ENCODE data around the gene OSBPL2. TPM values are rescaled to one million over a fixed set of nuclear protein-coding genes. Genes with fewer than 3 reads are reported as not detected.

The OSBPL2 gene
- total and polyA plus RNA-seq, 2 experiments from 2014 or later: 22.2 to 27.9 TPM

DNA sequence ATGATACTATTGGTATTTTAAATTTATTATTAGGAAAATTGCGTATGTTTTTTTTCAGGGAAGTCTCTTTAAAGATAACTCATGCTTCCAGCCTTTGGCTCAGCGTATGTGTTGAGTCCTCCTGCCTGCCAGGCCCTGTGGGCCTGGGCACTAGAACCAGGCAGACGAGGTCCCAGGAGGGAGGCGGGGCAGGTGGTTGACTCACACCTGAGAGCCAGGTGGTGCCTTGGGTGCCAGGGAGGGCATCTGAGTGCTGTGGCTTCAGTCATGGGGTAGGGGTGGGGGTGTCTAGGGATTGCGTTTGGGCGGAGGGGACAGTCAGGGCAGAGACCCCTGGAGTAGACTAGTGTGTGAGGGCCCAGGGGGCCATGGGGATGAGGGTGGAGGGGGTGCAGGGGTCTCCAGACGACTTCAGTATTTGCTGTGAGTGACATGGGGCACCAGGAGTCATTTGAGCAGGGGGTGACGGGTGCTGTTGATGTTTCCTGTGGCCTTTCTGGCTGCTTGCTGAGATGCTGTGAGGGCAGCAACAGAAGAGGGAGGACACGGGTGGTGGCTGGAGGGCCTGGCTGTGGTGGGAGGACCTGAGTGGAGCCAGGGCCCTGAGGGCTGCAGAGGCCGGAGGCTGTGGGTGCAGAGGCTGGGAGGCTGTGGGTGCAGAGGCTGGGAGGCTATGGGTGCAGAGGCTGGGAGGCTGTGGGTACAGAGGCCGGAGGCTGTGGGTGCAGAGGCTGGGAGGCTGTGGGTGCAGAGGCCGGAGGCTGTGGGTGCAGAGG is 49.6 kb downstream of the OSBPL2 start:
- in situ Hi-C loops (cut with MboI): no loop called here
- 92 to 94% methylated on average over 8 to 12 of the region's 12 CpGs for WGBS, 2 experiments (ENCODE audit: low coverage in 1 of 2, low lambda C conversion rate in 2 of 2, missing lambda C conversion rate in 2 of 2)
- Histone ChIP-seq H2AFZ (no peak overlapping the region), H3K36me3 (ENCODE audit: low read depth) (no peaks in the 10 kb centered on the region; the same call in 1 of the 2 replicates), H3K27ac (no peak overlapping the region), H3K4me3 (no peak overlapping the region), H3K9ac (no peak overlapping the region), H4K20me1 (ENCODE audit: insufficient read depth) (no peaks in the 10 kb centered on the region), H3K79me2 (ENCODE audit: insufficient read depth) (no peaks in the 10 kb centered on the region), H3K4me1 (ENCODE audit: insufficient read depth) (no peaks in the 10 kb centered on the region), H3F3A (ENCODE audit: insufficient read depth) (no peaks in the 10 kb centered on the region), H3K27me3 (replicated peaks; ENCODE audit: insufficient read depth) (no peaks in the 10 kb centered on the region), H3K9me2 (ENCODE audit: insufficient read depth) (no peaks in the 10 kb centered on the region), H3K9me3 (ENCODE audit: low read depth) (no peaks in the 10 kb centered on the region), H3K4me2 (ENCODE audit: unreplicated experiment) (no peak overlapping the region)
- TF ChIP-seq EZH2phosphoT487 (IDR thresholded peaks at IDR 0.05; ENCODE audit: insufficient read depth, low read depth) (no peak), EZH2 (IDR thresholded peaks at IDR 0.05; ENCODE audit: insufficient read depth, poor library complexity, severe bottlenecking) (no peak)
- no peak for DNase-seq

DNA sequence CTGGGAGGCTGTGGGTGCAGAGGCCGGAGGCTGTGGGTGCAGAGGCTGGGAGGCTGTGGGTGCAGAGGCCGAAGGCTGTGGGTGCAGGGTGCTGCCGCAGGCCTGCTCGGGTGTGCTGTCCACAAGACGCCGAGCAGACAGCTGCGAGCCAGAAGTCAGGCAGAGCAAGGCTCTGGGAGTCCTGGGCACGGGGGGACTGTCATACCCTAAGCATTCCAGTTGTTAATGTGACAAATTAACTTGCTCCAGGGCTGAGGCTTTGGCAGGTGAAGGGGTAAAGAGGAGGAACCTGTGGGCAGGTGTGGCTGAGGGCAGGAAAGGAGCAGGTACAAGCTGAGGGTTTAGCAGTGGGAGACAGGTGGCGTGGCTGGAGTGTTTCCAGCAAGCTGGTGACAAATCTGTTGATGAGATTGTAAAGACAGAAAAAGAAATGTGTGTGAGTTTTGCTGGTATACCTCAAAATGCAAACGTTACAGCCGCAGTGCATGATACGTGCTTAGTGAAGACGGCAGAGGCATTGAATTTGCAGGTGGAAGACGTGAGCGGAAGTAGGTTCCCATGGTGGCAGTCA is 50.3 kb downstream of the OSBPL2 start:
- no peaks in the 10 kb centered on the region for H3F3A ChIP-seq (ENCODE audit: insufficient read depth)
- no peaks in the 10 kb centered on the region; the same call in 1 of the 2 replicates for H3K36me3 ChIP-seq (ENCODE audit: low read depth)
- H3K27me3 ChIP-seq (replicated peaks; ENCODE audit: insufficient read depth): no peaks in the 10 kb centered on the region
- no peak for TF ChIP-seq EZH2 (IDR thresholded peaks at IDR 0.05; ENCODE audit: insufficient read depth, poor library complexity, severe bottlenecking)
- TF ChIP-seq EZH2phosphoT487 (IDR thresholded peaks at IDR 0.05; ENCODE audit: insufficient read depth, low read depth): no peak
- H3K4me2 ChIP-seq (ENCODE audit: unreplicated experiment): no peak overlapping the region
- H3K9me3 ChIP-seq (ENCODE audit: low read depth): no peaks in the 10 kb centered on the region
- 85 to 88% methylated on average over 12 to 15 of the region's 15 CpGs for WGBS, 2 experiments (ENCODE audit: low coverage in 1 of 2, low lambda C conversion rate in 2 of 2, missing lambda C conversion rate in 2 of 2)
- H3K79me2 ChIP-seq (ENCODE audit: insufficient read depth): no peaks in the 10 kb centered on the region
- no peaks in the 10 kb centered on the region for H3K4me1 ChIP-seq (ENCODE audit: insufficient read depth)
- H2AFZ ChIP-seq: no peak overlapping the region
- H3K4me3 ChIP-seq: no peak overlapping the region
- H3K9me2 ChIP-seq (ENCODE audit: insufficient read depth): no peaks in the 10 kb centered on the region
- H3K27ac ChIP-seq: no peak overlapping the region
- no peak overlapping the region for H3K9ac ChIP-seq
- DNase-seq: no peak
- no peaks in the 10 kb centered on the region for H4K20me1 ChIP-seq (ENCODE audit: insufficient read depth)
- in situ Hi-C loops (cut with MboI): no loop called here

DNA sequence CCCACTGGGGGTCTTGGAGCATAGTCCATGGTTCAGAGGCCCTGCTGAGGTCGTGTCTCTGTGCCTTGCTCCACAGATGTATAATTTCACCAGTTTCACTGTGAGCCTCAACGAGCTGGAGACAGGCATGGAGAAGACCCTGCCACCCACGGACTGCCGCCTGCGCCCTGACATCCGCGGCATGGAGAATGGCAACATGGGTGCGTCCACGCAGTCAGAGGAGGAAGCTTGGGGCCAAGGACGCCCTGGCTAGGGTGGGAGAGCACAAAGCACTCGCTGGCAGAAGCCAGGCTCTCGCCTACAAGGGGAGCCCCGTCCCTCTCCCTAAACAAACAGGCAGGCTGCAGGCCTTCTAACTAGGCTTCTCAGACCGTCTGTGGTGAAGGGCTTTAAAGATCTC is 50.8 kb downstream of the OSBPL2 start:
- Histone ChIP-seq H3K9me2 (ENCODE audit: insufficient read depth) (no peaks in the 10 kb centered on the region), H2AFZ (no peak overlapping the region), H3K4me2 (ENCODE audit: unreplicated experiment) (no peak overlapping the region), H3K27me3 (replicated peaks; ENCODE audit: insufficient read depth) (no peaks in the 10 kb centered on the region), H3K79me2 (ENCODE audit: insufficient read depth) (no peaks in the 10 kb centered on the region), H3K36me3 (ENCODE audit: low read depth) (no peaks in the 10 kb centered on the region; the same call in 1 of the 2 replicates), H3K9ac (no peak overlapping the region), H3K27ac (no peak overlapping the region), H3K9me3 (ENCODE audit: low read depth) (no peaks in the 10 kb centered on the region), H3K4me3 (no peak overlapping the region), H4K20me1 (ENCODE audit: insufficient read depth) (no peaks in the 10 kb centered on the region), H3F3A (ENCODE audit: insufficient read depth) (no peaks in the 10 kb centered on the region), H3K4me1 (ENCODE audit: insufficient read depth) (no peaks in the 10 kb centered on the region)
- DNase-seq: no peak
- 81 to 82% methylated on average over 14 of the region's 14 CpGs for WGBS, 2 experiments (ENCODE audit: low coverage in 1 of 2, low lambda C conversion rate in 2 of 2, missing lambda C conversion rate in 2 of 2)
- TF ChIP-seq EZH2 (IDR thresholded peaks at IDR 0.05; ENCODE audit: insufficient read depth, poor library complexity, severe bottlenecking) (no peak), EZH2phosphoT487 (IDR thresholded peaks at IDR 0.05; ENCODE audit: insufficient read depth, low read depth) (no peak)
- in situ Hi-C loops (cut with MboI): no loop called here

DNA sequence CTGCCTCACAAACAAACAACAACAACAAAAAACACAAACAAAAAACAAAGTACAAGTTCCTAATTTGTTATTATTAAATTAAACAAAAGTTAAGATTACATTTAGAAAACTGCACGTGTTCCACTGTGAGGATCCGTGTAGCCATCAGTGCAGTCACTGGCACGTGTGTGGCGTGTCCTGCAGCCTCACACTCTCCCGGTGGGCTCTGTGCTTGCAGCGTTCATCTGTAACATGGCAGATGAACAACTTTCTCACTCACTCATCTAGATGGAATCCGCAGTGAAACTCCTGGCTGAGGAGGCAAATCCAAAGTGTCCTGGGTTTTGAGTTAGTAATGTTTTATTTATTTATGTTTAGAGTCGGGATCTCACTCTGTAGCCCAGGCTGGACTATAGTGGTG is 51.6 kb downstream of the OSBPL2 start:
- Histone ChIP-seq H3K79me2 (ENCODE audit: insufficient read depth) (no peaks in the 10 kb centered on the region), H3F3A (ENCODE audit: insufficient read depth) (no peaks in the 10 kb centered on the region), H3K4me1 (ENCODE audit: insufficient read depth) (no peaks in the 10 kb centered on the region), H3K9me3 (ENCODE audit: low read depth) (no peaks in the 10 kb centered on the region), H3K9ac (no peak overlapping the region), H4K20me1 (ENCODE audit: insufficient read depth) (no peaks in the 10 kb centered on the region), H3K4me2 (ENCODE audit: unreplicated experiment) (no peak overlapping the region), H3K4me3 (no peak overlapping the region), H3K36me3 (ENCODE audit: low read depth) (no peaks in the 10 kb centered on the region; the same call in 1 of the 2 replicates), H2AFZ (no peak overlapping the region), H3K27ac (no peak overlapping the region), H3K9me2 (ENCODE audit: insufficient read depth) (no peaks in the 10 kb centered on the region), H3K27me3 (replicated peaks; ENCODE audit: insufficient read depth) (no peaks in the 10 kb centered on the region)
- 92 to 93% methylated on average over 8 of the region's 8 CpGs for WGBS, 2 experiments (ENCODE audit: low coverage in 1 of 2, low lambda C conversion rate in 2 of 2, missing lambda C conversion rate in 2 of 2)
- in situ Hi-C loops (cut with MboI): no loop called here
- TF ChIP-seq EZH2phosphoT487 (IDR thresholded peaks at IDR 0.05; ENCODE audit: insufficient read depth, low read depth): no peak
- no peak for TF ChIP-seq EZH2 (IDR thresholded peaks at IDR 0.05; ENCODE audit: insufficient read depth, poor library complexity, severe bottlenecking)
- no peak for DNase-seq
